Breast epithelium (tissue), 4 donors: Measurements from ENCODE around the gene TBC1D23. TPM values are rescaled to one million over a fixed set of nuclear protein-coding genes. Genes with fewer than 3 reads are reported as not detected.
A peak's percentile ranks its signal among the peaks of the same experiment; 100 is the strongest.

Experiments used
- DNase-seq, 2 donors: peaks; one replicate each; pipeline ENCODE4 v3.0.0-alpha.2; 2019; ENCODE audit warnings: low spot score in 2 of 2
- H3K27ac ChIP-seq, 2 donors: fragments of 200-600 bp; sonication (generic) in 1 of 2; one replicate each; pipeline ENCODE4 v1.5.1; 2016 to 2019; ENCODE audit warnings: mild to moderate bottlenecking in 1 of 2
- H3K27me3 ChIP-seq, 2 donors: fragments of 200-600 bp; sonication (generic) in 1 of 2; one replicate each; pipeline versions ENCODE4 v1.5.1 to v1.6.0; 2017 to 2019; ENCODE audit warnings: control low read depth in 1 of 2, mild to moderate bottlenecking in 1 of 2
- H3K36me3 ChIP-seq: fragments of 200-600 bp; one replicate; pipeline ENCODE4 v1.5.1; 2019
- H3K4me1 ChIP-seq, 2 donors: fragments of 200-600 bp; sonication (generic); one replicate each; pipeline ENCODE4 v1.5.1; 2016 to 2019; ENCODE audit warnings: control low read depth in 1 of 2
- H3K4me3 ChIP-seq, 3 donors: fragments of 200-600 bp; sonication (generic); 1 replicate in 2 of 3; 2 replicates in 1 of 3; pipeline ENCODE4 v1.5.1; 2016 to 2019; ENCODE audit warnings: mild to moderate bottlenecking in 3 of 3, moderate library complexity in 2 of 3
- H3K9me3 ChIP-seq, 2 donors: fragments of 200-600 bp; sonication (generic) in 1 of 2; one replicate each; pipeline ENCODE4 v1.5.1; 2016 to 2019; ENCODE audit warnings: control low read depth in 1 of 2
- POLR2A ChIP-seq: fragments of 450-650 bp; IDR thresholded peaks from one replicate; pipeline ENCODE4 v1.6.1; 2016; ENCODE audit warnings: antibody characterized with exemption, mild to moderate bottlenecking, moderate library complexity
- POLR2AphosphoS5 ChIP-seq, 3 donors: sonication (generic); formaldehyde crosslinking; IDR thresholded peaks; one replicate each; pipeline ENCODE4 v1.6.1; 2017; ENCODE audit warnings: antibody characterized with exemption in 3 of 3
- intact Hi-C: fragments of 100-400 bp; cut with DNase I; formaldehyde crosslinking; loops from one replicate; pipeline ENCODE4 v1.15.1; 2023; ENCODE audit warnings: low total_unique reads
- total RNA-seq, 3 donors: library from RNA; depleted of rRNA; stranded (reverse); fragments of >200 nt; gene quantifications; one replicate each; pipeline ENCODE4 v1.1.0, GENCODE V29; 2016
- TF ChIP-seq, protein P1 (sequence below), 3 donors: fragments of 450-650 bp; IDR thresholded peaks; one replicate each; pipeline ENCODE4 v1.5.1; 2016 to 2017; ENCODE audit warnings: antibody characterized with exemption in 3 of 3, mild to moderate bottlenecking in 3 of 3, moderate library complexity in 3 of 3

TBC1D23 gene
- total RNA-seq, 3 donors from 2014 or later = 32.8 to 48.2 (median 42.9) TPM

DNA sequence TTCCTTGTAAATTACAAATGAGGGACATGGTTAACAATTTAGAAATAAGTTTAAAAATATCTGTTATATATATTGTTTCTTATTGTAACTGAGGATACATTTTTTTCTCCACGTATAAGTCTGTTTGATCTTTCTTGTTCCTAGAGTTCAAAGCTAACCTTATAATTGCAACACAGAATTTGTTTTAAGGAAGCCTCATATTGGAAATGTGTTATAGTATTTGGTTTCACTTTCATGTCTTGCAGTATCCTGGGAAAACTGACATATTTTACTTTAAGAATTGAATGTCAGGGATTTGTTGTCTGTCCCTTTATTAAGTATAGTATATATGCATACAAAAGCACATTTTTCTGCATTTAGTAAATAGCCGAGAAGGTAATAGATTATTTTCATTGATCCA, 50.2 kb downstream of the TBC1D23 start:
- DNase-seq = no peak
- intact Hi-C loops = no loop called here
- Histone ChIP-seq H3K4me1 (no peaks in the 10 kb centered on the region), H3K4me3 (no peak overlapping the region), H3K27ac (no peak overlapping the region), H3K27me3 (no peaks in the 10 kb centered on the region), H3K9me3 (no peaks in the 10 kb centered on the region), H3K36me3 (no peaks in the 10 kb centered on the region)
- TF ChIP-seq POLR2A (no peak), POLR2AphosphoS5 (IDR thresholded peaks at IDR 0.05) (no peak)
- TF ChIP-seq, protein P1, sequence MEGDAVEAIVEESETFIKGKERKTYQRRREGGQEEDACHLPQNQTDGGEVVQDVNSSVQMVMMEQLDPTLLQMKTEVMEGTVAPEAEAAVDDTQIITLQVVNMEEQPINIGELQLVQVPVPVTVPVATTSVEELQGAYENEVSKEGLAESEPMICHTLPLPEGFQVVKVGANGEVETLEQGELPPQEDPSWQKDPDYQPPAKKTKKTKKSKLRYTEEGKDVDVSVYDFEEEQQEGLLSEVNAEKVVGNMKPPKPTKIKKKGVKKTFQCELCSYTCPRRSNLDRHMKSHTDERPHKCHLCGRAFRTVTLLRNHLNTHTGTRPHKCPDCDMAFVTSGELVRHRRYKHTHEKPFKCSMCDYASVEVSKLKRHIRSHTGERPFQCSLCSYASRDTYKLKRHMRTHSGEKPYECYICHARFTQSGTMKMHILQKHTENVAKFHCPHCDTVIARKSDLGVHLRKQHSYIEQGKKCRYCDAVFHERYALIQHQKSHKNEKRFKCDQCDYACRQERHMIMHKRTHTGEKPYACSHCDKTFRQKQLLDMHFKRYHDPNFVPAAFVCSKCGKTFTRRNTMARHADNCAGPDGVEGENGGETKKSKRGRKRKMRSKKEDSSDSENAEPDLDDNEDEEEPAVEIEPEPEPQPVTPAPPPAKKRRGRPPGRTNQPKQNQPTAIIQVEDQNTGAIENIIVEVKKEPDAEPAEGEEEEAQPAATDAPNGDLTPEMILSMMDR (IDR thresholded peaks at IDR 0.05) = no peak

DNA sequence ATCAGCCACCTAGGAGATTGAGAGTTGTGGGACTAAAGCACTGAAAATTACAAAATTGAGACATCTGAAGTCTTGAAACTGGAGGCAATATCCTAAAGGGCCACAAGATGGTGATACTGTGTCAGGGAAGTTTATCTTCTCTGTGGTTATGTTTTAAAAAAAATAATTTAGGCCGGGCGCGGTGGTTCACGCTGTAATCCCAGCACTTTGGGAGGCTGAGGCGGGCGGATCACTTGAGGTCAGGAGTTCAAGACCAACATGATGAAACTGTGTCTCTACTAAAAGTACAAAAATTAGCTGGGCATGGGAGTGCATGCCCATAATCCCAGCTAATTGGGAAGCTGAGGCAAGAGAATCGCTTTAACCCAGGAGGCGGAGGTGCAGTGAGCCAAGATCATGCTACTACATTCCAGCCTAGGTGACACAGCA, 55.9 kb downstream of the TBC1D23 start:
- no peaks in the 10 kb centered on the region for H3K9me3 ChIP-seq
- no peaks in the 10 kb centered on the region for H3K27me3 ChIP-seq
- no peak for TF ChIP-seq POLR2AphosphoS5 (IDR thresholded peaks at IDR 0.05)
- TF ChIP-seq, protein P1 (IDR thresholded peaks at IDR 0.05) = peak; percentile 39 to 78 (median 60)
- DNase-seq = no peak
- H3K4me3 ChIP-seq = no peak overlapping the region
- no peaks in the 10 kb centered on the region for H3K4me1 ChIP-seq
- no peak overlapping the region for H3K27ac ChIP-seq
- intact Hi-C loops = no loop called here
- H3K36me3 ChIP-seq = no peaks in the 10 kb centered on the region

DNA sequence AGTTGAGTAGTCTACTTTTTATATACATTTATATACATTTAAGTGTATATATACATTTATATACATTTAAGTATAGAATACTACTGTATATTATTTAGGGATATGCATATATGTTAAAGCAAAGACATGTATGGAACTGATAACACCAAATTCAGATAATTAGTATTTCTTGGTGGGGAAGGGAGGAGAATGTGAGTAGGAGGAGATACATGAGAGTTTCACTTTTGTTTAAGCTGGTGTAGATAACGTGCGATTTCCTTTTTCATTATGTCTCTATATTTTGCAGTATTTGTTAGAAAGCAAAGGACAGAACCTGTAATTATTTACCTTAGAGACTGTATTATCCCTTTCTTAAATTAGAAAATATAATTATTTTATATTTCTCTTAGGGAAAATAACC, 57.1 kb downstream of the TBC1D23 start:
- Histone ChIP-seq H3K27me3 (no peaks in the 10 kb centered on the region), H3K4me1 (no peaks in the 10 kb centered on the region), H3K36me3 (no peaks in the 10 kb centered on the region), H3K27ac (no peak overlapping the region), H3K9me3 (no peaks in the 10 kb centered on the region), H3K4me3 (no peak overlapping the region)
- no peak for DNase-seq
- no peak for TF ChIP-seq POLR2AphosphoS5 (IDR thresholded peaks at IDR 0.05)
- no peak for TF ChIP-seq POLR2A
- TF ChIP-seq, protein P1 (IDR thresholded peaks at IDR 0.05) = no peak
- intact Hi-C loops = no loop called here

DNA sequence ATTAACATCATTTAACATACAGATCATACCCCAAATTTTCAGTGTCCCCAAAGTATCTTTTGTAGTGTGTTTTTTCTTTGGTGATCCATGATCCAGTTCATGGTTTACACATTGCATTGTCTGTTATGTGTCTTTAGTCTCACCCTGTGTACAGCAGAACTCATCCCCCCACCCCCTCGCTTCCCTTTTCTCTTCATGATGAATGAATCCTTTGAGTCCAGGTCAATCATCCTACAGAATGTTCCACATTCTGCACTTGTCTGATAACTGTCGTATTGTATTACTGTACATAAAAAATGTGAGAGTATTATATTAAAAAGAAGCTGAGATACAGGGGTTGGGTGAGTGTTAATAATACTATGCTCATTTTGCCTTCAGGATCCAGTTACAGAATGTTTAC, 59.2 kb downstream of the TBC1D23 start:
- no peaks in the 10 kb centered on the region for H3K9me3 ChIP-seq
- H3K36me3 ChIP-seq = peaks cover 2% of the 10 kb centered on the region
- no peak for DNase-seq
- H3K4me1 ChIP-seq = no peaks in the 10 kb centered on the region
- intact Hi-C loops = no loop called here
- TF ChIP-seq POLR2A = no peak
- no peak for TF ChIP-seq POLR2AphosphoS5 (IDR thresholded peaks at IDR 0.05)
- TF ChIP-seq, protein P1 (IDR thresholded peaks at IDR 0.05) = no peak
- H3K27me3 ChIP-seq = no peaks in the 10 kb centered on the region
- no peak overlapping the region for H3K27ac ChIP-seq
- H3K4me3 ChIP-seq = no peak overlapping the region

DNA sequence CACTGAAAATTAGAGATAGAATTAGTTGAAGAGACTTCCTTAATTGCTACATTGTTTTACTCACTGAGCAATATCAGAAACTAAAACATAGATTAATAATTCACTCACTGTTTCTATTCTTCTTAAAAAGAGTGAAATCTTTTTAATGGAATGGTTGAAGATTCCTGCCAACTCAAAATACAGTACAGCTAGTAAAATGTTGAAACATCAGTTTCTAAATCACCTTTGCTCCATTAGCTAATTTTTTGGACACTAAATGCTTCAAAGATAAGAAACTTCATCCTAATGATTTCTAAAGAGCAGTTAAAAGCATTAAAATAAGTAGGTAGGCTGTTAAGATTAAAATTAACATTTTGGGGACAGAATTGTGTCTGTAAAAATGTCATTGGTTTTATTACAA, 63.3 kb downstream of the TBC1D23 start:
- peaks cover 4% of the 10 kb centered on the region for H3K36me3 ChIP-seq
- H3K4me3 ChIP-seq = no peak overlapping the region
- H3K27me3 ChIP-seq = no peaks in the 10 kb centered on the region
- H3K27ac ChIP-seq = no peak overlapping the region
- no peaks in the 10 kb centered on the region for H3K9me3 ChIP-seq
- H3K4me1 ChIP-seq = no peaks in the 10 kb centered on the region
- DNase-seq = no peak
- intact Hi-C loops = no loop called here
- TF ChIP-seq, protein P1 (IDR thresholded peaks at IDR 0.05) = no peak
- TF ChIP-seq POLR2AphosphoS5 (IDR thresholded peaks at IDR 0.05) (no peak), POLR2A (no peak)
